HL-60 (cell line): ENCODE measurements around the gene SLC11A2.

Source experiments
- TF ChIP-seq, protein P1 (sequence below): IDR thresholded peaks from 2 replicates; pipeline ENCODE4 v1.6.1; 2012; ENCODE audit warnings: low read depth; ENCODE audit not compliant: insufficient replicate concordance
- TF ChIP-seq, protein P2 (sequence below): IDR thresholded peaks from one replicate; pipeline ENCODE4 v1.5.1; 2011; ENCODE audit warnings: low read length, control low read depth, inconsistent platforms; ENCODE audit not compliant: insufficient read depth

DNA sequence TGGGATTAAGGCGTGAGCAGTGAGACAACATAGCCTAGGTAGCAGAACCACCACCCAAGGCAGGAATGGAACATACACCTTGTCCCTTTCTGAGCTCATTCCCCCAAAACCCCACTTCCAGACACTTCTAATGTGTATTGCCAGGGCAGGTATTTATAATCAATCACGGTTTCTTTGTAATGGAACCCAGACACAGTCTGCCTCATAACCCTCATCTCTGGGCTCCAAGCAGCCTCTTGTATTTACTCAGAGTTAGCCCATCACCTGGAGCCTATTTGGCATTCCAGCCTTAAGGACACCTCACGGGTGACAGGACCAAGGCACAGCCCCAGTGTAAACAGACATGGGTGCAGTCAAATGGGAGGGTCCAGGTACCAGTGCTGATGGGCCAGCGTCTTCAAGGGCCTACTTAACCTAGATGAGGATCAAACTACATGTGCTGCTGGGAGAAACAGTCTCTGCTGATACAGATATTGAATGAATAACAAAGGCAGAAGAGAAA lies 76.3 kb downstream of the SLC11A2 start:
- TF ChIP-seq, protein P1, sequence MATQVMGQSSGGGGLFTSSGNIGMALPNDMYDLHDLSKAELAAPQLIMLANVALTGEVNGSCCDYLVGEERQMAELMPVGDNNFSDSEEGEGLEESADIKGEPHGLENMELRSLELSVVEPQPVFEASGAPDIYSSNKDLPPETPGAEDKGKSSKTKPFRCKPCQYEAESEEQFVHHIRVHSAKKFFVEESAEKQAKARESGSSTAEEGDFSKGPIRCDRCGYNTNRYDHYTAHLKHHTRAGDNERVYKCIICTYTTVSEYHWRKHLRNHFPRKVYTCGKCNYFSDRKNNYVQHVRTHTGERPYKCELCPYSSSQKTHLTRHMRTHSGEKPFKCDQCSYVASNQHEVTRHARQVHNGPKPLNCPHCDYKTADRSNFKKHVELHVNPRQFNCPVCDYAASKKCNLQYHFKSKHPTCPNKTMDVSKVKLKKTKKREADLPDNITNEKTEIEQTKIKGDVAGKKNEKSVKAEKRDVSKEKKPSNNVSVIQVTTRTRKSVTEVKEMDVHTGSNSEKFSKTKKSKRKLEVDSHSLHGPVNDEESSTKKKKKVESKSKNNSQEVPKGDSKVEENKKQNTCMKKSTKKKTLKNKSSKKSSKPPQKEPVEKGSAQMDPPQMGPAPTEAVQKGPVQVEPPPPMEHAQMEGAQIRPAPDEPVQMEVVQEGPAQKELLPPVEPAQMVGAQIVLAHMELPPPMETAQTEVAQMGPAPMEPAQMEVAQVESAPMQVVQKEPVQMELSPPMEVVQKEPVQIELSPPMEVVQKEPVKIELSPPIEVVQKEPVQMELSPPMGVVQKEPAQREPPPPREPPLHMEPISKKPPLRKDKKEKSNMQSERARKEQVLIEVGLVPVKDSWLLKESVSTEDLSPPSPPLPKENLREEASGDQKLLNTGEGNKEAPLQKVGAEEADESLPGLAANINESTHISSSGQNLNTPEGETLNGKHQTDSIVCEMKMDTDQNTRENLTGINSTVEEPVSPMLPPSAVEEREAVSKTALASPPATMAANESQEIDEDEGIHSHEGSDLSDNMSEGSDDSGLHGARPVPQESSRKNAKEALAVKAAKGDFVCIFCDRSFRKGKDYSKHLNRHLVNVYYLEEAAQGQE, result no peak
- TF ChIP-seq, protein P2, sequence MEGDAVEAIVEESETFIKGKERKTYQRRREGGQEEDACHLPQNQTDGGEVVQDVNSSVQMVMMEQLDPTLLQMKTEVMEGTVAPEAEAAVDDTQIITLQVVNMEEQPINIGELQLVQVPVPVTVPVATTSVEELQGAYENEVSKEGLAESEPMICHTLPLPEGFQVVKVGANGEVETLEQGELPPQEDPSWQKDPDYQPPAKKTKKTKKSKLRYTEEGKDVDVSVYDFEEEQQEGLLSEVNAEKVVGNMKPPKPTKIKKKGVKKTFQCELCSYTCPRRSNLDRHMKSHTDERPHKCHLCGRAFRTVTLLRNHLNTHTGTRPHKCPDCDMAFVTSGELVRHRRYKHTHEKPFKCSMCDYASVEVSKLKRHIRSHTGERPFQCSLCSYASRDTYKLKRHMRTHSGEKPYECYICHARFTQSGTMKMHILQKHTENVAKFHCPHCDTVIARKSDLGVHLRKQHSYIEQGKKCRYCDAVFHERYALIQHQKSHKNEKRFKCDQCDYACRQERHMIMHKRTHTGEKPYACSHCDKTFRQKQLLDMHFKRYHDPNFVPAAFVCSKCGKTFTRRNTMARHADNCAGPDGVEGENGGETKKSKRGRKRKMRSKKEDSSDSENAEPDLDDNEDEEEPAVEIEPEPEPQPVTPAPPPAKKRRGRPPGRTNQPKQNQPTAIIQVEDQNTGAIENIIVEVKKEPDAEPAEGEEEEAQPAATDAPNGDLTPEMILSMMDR, result no peak
